Small intestine (tissue), 7 donors: Measurements from ENCODE around the gene KIF1A. TPM values are rescaled to one million over a fixed set of nuclear protein-coding genes. Genes with fewer than 3 reads are reported as not detected.

ENCODE experiments used
- DNase-seq, 2 donors: peaks; one replicate each; pipeline versions ENCODE4 v3.0.0 to v3.0.0-alpha.2; 2013
- FAIRE-seq: peaks from 2 replicates; lab custom pipeline; 2012; peaks lifted over from hg19 to GRCh38; lab: Jason Lieb, UNC
- H3K27ac ChIP-seq, 3 donors: one replicate each; pipeline ENCODE4 v1.5.1; 2013; ENCODE audit warnings: low read length in 2 of 3, mild to moderate bottlenecking in 2 of 3, control low read depth in 1 of 3, inconsistent platforms in 1 of 3, low read depth in 1 of 3, moderate library complexity in 1 of 3
- H3K27me3 ChIP-seq, 3 donors: one replicate each; pipeline ENCODE4 v1.6.1; 2013; ENCODE audit warnings: low read length in 3 of 3, inconsistent platforms in 1 of 3; ENCODE audit not compliant: control insufficient read depth in 3 of 3, insufficient read depth in 3 of 3
- H3K36me3 ChIP-seq, 3 donors: one replicate each; pipeline ENCODE4 v1.6.1; 2013; ENCODE audit warnings: low read length in 3 of 3, inconsistent platforms in 1 of 3, low read depth in 1 of 3, mild to moderate bottlenecking in 1 of 3, moderate library complexity in 1 of 3; ENCODE audit not compliant: control insufficient read depth in 3 of 3, insufficient read depth in 2 of 3
- H3K4me1 ChIP-seq, 3 donors: one replicate each; pipeline ENCODE4 v1.6.1; 2013; ENCODE audit warnings: low read length in 2 of 3, inconsistent platforms in 1 of 3, low read depth in 1 of 3, mild to moderate bottlenecking in 1 of 3, moderate library complexity in 1 of 3; ENCODE audit not compliant: control insufficient read depth in 3 of 3, insufficient read depth in 2 of 3
- H3K4me3 ChIP-seq, 3 donors: one replicate each; pipeline ENCODE4 v1.5.1; 2013; ENCODE audit warnings: low read length in 3 of 3, control low read depth in 1 of 3, inconsistent platforms in 1 of 3, low read depth in 1 of 3, mild to moderate bottlenecking in 1 of 3, moderate library complexity in 1 of 3
- H3K9me3 ChIP-seq, 2 donors: one replicate each; pipeline ENCODE4 v1.6.1; 2013; ENCODE audit warnings: low read depth in 1 of 2, low read length in 1 of 2; ENCODE audit not compliant: control insufficient read depth in 2 of 2, insufficient read depth in 1 of 2
- WGBS, 3 donors: extraction: QIAGEN DNeasy Blood & Tissue Kit; methylation state at CpG; one replicate each; pipeline ENCODE4 v1.1.7; 2013; 5-methylcytosine and 5-hydroxymethylcytosine counted together
- polyA plus RNA-seq, 4 donors: library from polyadenylated mRNA; stranded (reverse) in 3 of 4; unstranded in 1 of 4; fragments of 200-250 nt in 3 of 4; fragments of 120-200 nt in 1 of 4; gene quantifications; one replicate each; pipeline versions ENCODE4 v1.2.1 to v1.2.3, GENCODE V29; 2013
- donor health status: healthy with polysubstance abuse.
- donor health status: control.
- donor health status: control.
- donor health status: Bipolar disorder and iron deficiency.
- donor health status: healthy.

The KIF1A gene
- polyA plus RNA-seq, 4 donors: 0.27 to 7.7 (median 1.9) TPM

- no peak for DNase-seq
- 68 to 81% (median 76%) methylated on average over 16 to 19 of the region's 19 CpGs for WGBS, 3 donors
- no peak overlapping the region for H3K27ac ChIP-seq
- H3K36me3 ChIP-seq: no peaks in the 10 kb centered on the region
- H3K4me1 ChIP-seq: no peaks in the 10 kb centered on the region
- H3K9me3 ChIP-seq: peaks cover 0 to 17% of the 10 kb centered on the region in 2 donors
- no peak overlapping the region for H3K4me3 ChIP-seq
- H3K27me3 ChIP-seq: peaks cover 21 to 39% (median 34%) of the 10 kb centered on the region in 3 donors
- no peak for FAIRE-seq
Observed at GRCh38 chr2:240817496-240818292, 2.3 kb downstream of the KIF1A start.

- peaks cover 17 to 34% (median 31%) of the 10 kb centered on the region in 3 donors for H3K27me3 ChIP-seq
- H3K9me3 ChIP-seq: peaks cover 0 to 25% of the 10 kb centered on the region in 2 donors
- no peaks in the 10 kb centered on the region for H3K4me1 ChIP-seq
- no peaks in the 10 kb centered on the region for H3K36me3 ChIP-seq
- no peak overlapping the region for H3K4me3 ChIP-seq
- H3K27ac ChIP-seq: no peak overlapping the region
- FAIRE-seq (no peak), DNase-seq (no peak)
- 63 to 79% (median 67%) methylated on average over 12 of the region's 12 CpGs for WGBS, 3 donors
Observed at GRCh38 chr2:240816584-240817495, 3.2 kb downstream of the KIF1A start.

GRCh38 chr2:240815761-240816583 is 4.0 kb downstream of the KIF1A start:
- no peak for FAIRE-seq

GRCh38 chr2:240814946-240815760 is 4.9 kb downstream of the KIF1A start:
- DNase-seq (no peak), FAIRE-seq (no peak)
- H3K4me1 ChIP-seq: no peaks in the 10 kb centered on the region
- no peaks in the 10 kb centered on the region for H3K36me3 ChIP-seq
- no peak overlapping the region for H3K4me3 ChIP-seq
- 84 to 91% (median 86%) methylated on average over 11 of the region's 11 CpGs for WGBS, 3 donors
- H3K27me3 ChIP-seq: peaks cover 14 to 25% (median 19%) of the 10 kb centered on the region in 3 donors
- H3K9me3 ChIP-seq: peaks cover 0 to 26% of the 10 kb centered on the region in 2 donors
- H3K27ac ChIP-seq: no peak overlapping the region

More at GRCh38 chr2:240815761-240816583, 4.0 kb downstream of the KIF1A start:
- Histone ChIP-seq H3K27me3 (peaks cover 16 to 31% (median 25%) of the 10 kb centered on the region in 3 donors), H3K4me3 (no peak overlapping the region), H3K27ac (no peak overlapping the region), H3K9me3 (peaks cover 0 to 26% of the 10 kb centered on the region in 2 donors), H3K4me1 (no peaks in the 10 kb centered on the region), H3K36me3 (no peaks in the 10 kb centered on the region)
- no peak for DNase-seq
- WGBS, 3 donors: 70 to 83% (median 74%) methylated on average over 8 to 9 of the region's 9 CpGs

GRCh38 chr2:240814280-240814679 is 5.7 kb downstream of the KIF1A start:
- FAIRE-seq (no peak), DNase-seq (no peak)
- Histone ChIP-seq H3K27me3 (peaks cover 14 to 16% (median 15%) of the 10 kb centered on the region in 3 donors), H3K27ac (no peak overlapping the region), H3K4me1 (no peaks in the 10 kb centered on the region), H3K4me3 (no peak overlapping the region), H3K9me3 (peaks cover 0 to 26% of the 10 kb centered on the region in 2 donors), H3K36me3 (no peaks in the 10 kb centered on the region)
- WGBS, 3 donors: 86 to 93% (median 91%) methylated on average over 4 of the region's 4 CpGs

- Histone ChIP-seq H3K4me1 (no peaks in the 10 kb centered on the region), H3K27ac (no peak overlapping the region), H3K27me3 (peaks cover 8 to 12% (median 10%) of the 10 kb centered on the region in 3 donors), H3K4me3 (no peak overlapping the region), H3K9me3 (peaks cover 0 to 26% of the 10 kb centered on the region in 2 donors), H3K36me3 (no peaks in the 10 kb centered on the region)
- FAIRE-seq (no peak), DNase-seq (no peak)
- 94 to 95% (median 94%) methylated on average over 17 of the region's 17 CpGs for WGBS, 3 donors
Observed at GRCh38 chr2:240813231-240813921, 6.6 kb downstream of the KIF1A start.

GRCh38 chr2:240812721-240813120 is 7.3 kb downstream of the KIF1A start:
- FAIRE-seq: no peak

More at GRCh38 chr2:240812721-240813120, 7.3 kb downstream of the KIF1A start:
- no peaks in the 10 kb centered on the region for H3K36me3 ChIP-seq
- no peak for DNase-seq
- peaks cover 0 to 26% of the 10 kb centered on the region in 2 donors for H3K9me3 ChIP-seq
- H3K4me3 ChIP-seq: no peak overlapping the region
- no peaks in the 10 kb centered on the region for H3K4me1 ChIP-seq
- no peak overlapping the region for H3K27ac ChIP-seq
- H3K27me3 ChIP-seq: peaks cover 4 to 5% (median 5%) of the 10 kb centered on the region in 3 donors
- WGBS, 3 donors: 88 to 90% (median 90%) methylated on average over 20 of the region's 20 CpGs
